Measurements from ENCODE around the gene PIP5K1C.
A peak's percentile ranks its signal among the peaks of the same experiment; 100 is the strongest.

The PIP5K1C gene

DNA sequence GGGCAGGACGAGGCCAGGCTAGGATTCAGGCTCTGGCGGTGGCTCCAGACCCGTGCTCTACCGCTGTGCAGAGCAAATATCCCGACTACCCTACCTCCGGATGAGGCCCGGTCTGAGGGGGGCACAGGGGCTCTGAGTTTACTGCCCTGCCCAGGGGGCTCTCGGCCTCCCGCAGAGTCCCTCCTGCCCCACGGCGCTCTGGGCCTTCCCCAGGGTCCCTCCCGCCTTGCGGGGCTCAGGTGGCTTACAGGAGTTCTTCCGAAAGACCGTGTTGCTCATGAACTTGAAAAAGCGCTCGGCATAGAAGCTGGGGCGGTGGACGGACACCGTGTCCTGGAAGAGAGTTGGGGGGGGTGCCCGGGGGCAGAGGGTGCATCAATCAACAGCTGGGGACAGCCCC lies 54.5 kb downstream of the PIP5K1C start:
- Histone ChIP-seq H3K36me3 (ENCODE audit: control insufficient read depth, insufficient read depth, low read length, severe bottlenecking) (peaks cover 24% of the 10 kb centered on the region), H3K9me3 (ENCODE audit: control insufficient read depth, low read length) (no peaks in the 10 kb centered on the region), H3K27me3 (replicated peaks; ENCODE audit: control insufficient read depth, insufficient read depth, low read length) (no peaks in the 10 kb centered on the region), H3K4me3 (ENCODE audit: low read length) (no peak overlapping the region), H3K4me1 (ENCODE audit: control insufficient read depth, insufficient read depth, low read length) (peaks cover 3% of the 10 kb centered on the region), H3K9ac (ENCODE audit: low read length) (no peak overlapping the region)
- no peak for DNase-seq (ENCODE audit: low read depth)

- peaks cover 24% of the 10 kb centered on the region for H3K36me3 ChIP-seq (ENCODE audit: control insufficient read depth, insufficient read depth, low read length, severe bottlenecking)
Measured at GRCh38 chr19:3645067-3645396, 55.2 kb downstream of the PIP5K1C start.

GRCh38 chr19:3644351-3645066 lies 55.8 kb downstream of the PIP5K1C start:
- Histone ChIP-seq H3K4me1 (ENCODE audit: control insufficient read depth, insufficient read depth, low read length) (peaks cover 3% of the 10 kb centered on the region), H3K36me3 (ENCODE audit: control insufficient read depth, insufficient read depth, low read length, severe bottlenecking) (peaks cover 28% of the 10 kb centered on the region), H3K27me3 (replicated peaks; ENCODE audit: control insufficient read depth, insufficient read depth, low read length) (no peaks in the 10 kb centered on the region), H3K4me3 (ENCODE audit: low read length) (no peak overlapping the region), H3K9me3 (ENCODE audit: control insufficient read depth, low read length) (no peaks in the 10 kb centered on the region), H3K9ac (ENCODE audit: low read length) (no peak overlapping the region)
- DNase-seq (ENCODE audit: low read depth), result no peak

More at GRCh38 chr19:3645067-3645396, 55.2 kb downstream of the PIP5K1C start:
- H3K27me3 ChIP-seq (replicated peaks; ENCODE audit: control insufficient read depth, insufficient read depth, low read length), result no peaks in the 10 kb centered on the region
- no peaks in the 10 kb centered on the region for H3K9me3 ChIP-seq (ENCODE audit: control insufficient read depth, low read length)
- no peak overlapping the region for H3K4me3 ChIP-seq (ENCODE audit: low read length)
- no peak overlapping the region for H3K9ac ChIP-seq (ENCODE audit: low read length)
- H3K4me1 ChIP-seq (ENCODE audit: control insufficient read depth, insufficient read depth, low read length), result peaks cover 3% of the 10 kb centered on the region
- no peak for DNase-seq (ENCODE audit: low read depth)

DNA sequence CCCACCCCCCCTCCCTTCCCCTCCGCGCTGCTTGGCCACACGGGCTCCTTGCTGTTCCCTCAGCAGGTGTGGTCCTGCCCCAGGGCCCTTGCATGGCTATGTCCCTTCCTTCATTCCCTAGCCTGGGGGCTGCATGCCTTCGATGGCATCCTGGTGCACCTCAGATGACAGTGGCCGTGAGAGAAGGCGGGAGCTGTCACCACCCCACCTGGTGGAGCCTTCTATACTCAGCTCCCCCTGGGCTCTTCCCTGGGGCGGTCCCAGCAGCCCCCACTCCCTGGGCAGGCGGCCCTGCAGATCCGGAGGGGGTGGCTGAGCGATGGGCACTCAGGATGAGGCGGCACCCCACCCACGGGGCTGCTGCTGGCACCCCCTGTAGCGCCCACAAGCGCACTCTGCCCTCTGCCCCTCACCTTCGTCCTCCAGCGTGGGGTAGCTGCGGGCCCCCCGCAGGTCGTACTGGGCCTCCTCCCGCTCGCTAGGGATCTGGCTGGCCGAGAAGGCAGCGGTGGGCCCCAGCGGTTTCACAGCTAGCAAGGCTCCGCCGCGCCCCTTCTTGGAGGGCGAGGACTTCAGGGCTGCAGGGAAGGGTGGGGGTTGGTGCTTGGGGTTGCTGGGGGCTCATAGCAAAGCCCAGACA lies 56.5 kb downstream of the PIP5K1C start:
- H3K9ac ChIP-seq (ENCODE audit: low read length), result no peak overlapping the region
- H3K36me3 ChIP-seq (ENCODE audit: control insufficient read depth, insufficient read depth, low read length, severe bottlenecking), result peaks cover 33% of the 10 kb centered on the region
- H3K27me3 ChIP-seq (replicated peaks; ENCODE audit: control insufficient read depth, insufficient read depth, low read length), result no peaks in the 10 kb centered on the region
- H3K4me3 ChIP-seq (ENCODE audit: low read length), result no peak overlapping the region
- no peaks in the 10 kb centered on the region for H3K9me3 ChIP-seq (ENCODE audit: control insufficient read depth, low read length)
- DNase-seq (ENCODE audit: low read depth), result no peak
- peaks cover 3% of the 10 kb centered on the region for H3K4me1 ChIP-seq (ENCODE audit: control insufficient read depth, insufficient read depth, low read length)

DNA sequence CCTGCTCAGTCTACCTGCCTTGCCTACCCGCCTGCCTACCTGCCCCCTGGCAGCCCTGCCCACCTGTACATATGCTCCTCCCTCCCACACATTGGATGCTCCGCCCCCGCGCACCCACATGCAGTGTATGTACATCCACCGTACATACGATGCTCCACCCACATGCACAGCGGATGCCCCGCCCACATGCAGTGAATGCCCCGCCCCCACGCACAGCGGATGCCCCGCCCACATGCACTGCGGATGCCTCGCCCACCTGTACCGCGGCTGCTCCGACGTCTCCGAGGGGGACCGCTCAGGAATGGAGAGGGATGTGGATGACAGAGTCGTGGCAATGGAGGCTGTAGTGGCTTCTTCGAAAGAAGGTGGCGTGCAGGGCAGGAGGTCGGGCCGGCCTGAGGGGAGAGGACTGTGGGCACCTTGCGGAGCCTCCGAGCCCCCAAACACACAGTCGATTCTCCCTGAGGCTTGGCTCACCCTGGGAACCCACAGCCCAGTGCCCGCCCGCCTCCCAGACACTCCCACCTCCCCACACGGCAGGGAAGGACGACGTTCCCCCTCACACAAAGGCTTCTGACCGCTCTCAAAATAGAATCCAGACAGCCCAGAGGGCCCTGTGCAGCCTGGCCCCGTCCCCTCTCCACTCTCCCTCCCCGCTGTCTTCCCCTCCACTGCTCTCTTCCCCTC lies 57.1 kb downstream of the PIP5K1C start:
- H3K4me1 ChIP-seq (ENCODE audit: control insufficient read depth, insufficient read depth, low read length), result peaks cover 3% of the 10 kb centered on the region
- no peaks in the 10 kb centered on the region for H3K9me3 ChIP-seq (ENCODE audit: control insufficient read depth, low read length)
- peak; percentile 10 for DNase-seq (ENCODE audit: low read depth)
- no peak overlapping the region for H3K9ac ChIP-seq (ENCODE audit: low read length)
- H3K27me3 ChIP-seq (replicated peaks; ENCODE audit: control insufficient read depth, insufficient read depth, low read length), result no peaks in the 10 kb centered on the region
- peaks cover 40% of the 10 kb centered on the region for H3K36me3 ChIP-seq (ENCODE audit: control insufficient read depth, insufficient read depth, low read length, severe bottlenecking)
- H3K4me3 ChIP-seq (ENCODE audit: low read length), result no peak overlapping the region

- H3K9me3 ChIP-seq (ENCODE audit: control insufficient read depth, low read length), result no peaks in the 10 kb centered on the region
- peaks cover 3% of the 10 kb centered on the region for H3K4me1 ChIP-seq (ENCODE audit: control insufficient read depth, insufficient read depth, low read length)
- H3K27me3 ChIP-seq (replicated peaks; ENCODE audit: control insufficient read depth, insufficient read depth, low read length), result no peaks in the 10 kb centered on the region
- DNase-seq (ENCODE audit: low read depth), result no peak
- peaks cover 42% of the 10 kb centered on the region for H3K36me3 ChIP-seq (ENCODE audit: control insufficient read depth, insufficient read depth, low read length, severe bottlenecking)
- H3K4me3 ChIP-seq (ENCODE audit: low read length), result no peak overlapping the region
- no peak overlapping the region for H3K9ac ChIP-seq (ENCODE audit: low read length)
Measured at GRCh38 chr19:3642296-3642695, 58.0 kb downstream of the PIP5K1C start.

DNA sequence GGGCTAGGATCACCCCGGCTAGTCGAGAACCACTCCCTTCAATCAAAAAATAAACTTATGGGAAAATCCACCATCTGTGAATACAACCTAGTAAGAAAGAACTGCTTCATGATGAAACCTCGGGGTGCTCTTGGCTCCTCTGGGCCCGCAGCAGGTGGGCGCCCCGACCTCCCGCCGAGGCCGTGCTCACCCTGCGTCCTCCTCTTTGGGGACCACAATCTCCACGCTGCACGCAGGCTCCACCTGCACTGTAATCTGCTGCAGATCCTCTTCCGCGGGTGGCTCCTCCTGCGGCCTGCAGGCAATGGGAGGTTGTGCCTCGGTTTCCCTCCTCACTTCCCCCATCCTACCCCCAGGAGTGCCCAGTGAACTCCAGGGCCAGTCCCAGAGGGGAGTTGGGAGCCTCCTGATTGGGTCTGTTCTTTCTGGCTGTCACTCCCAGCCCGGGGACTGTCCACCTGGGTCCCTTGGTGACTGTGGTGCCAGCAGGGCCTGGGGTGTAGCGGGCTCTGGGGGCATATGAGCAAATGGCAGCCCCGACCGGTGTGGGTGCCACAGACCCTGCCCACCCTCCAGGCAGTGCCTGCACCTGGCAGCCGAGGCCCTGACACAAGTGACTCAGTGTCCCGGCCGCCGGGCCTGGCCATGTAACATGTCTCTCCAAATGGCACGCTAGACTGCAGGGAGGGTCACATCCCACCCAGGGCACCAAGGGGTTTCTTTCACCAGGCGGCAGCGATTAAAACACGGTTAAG lies 58.6 kb downstream of the PIP5K1C start:
- Histone ChIP-seq H3K9ac (ENCODE audit: low read length) (no peak overlapping the region), H3K36me3 (ENCODE audit: control insufficient read depth, insufficient read depth, low read length, severe bottlenecking) (peaks cover 42% of the 10 kb centered on the region), H3K9me3 (ENCODE audit: control insufficient read depth, low read length) (no peaks in the 10 kb centered on the region), H3K4me3 (ENCODE audit: low read length) (no peak overlapping the region), H3K27me3 (replicated peaks; ENCODE audit: control insufficient read depth, insufficient read depth, low read length) (no peaks in the 10 kb centered on the region), H3K4me1 (ENCODE audit: control insufficient read depth, insufficient read depth, low read length) (peaks cover 3% of the 10 kb centered on the region)
- no peak for DNase-seq (ENCODE audit: low read depth)

GRCh38 chr19:3639479-3639878 lies 60.8 kb downstream of the PIP5K1C start:
- Histone ChIP-seq H3K4me1 (ENCODE audit: control insufficient read depth, insufficient read depth, low read length) (no peaks in the 10 kb centered on the region), H3K9ac (ENCODE audit: low read length) (no peak overlapping the region), H3K9me3 (ENCODE audit: control insufficient read depth, low read length) (no peaks in the 10 kb centered on the region), H3K36me3 (ENCODE audit: control insufficient read depth, insufficient read depth, low read length, severe bottlenecking) (peaks cover 34% of the 10 kb centered on the region), H3K27me3 (replicated peaks; ENCODE audit: control insufficient read depth, insufficient read depth, low read length) (no peaks in the 10 kb centered on the region), H3K4me3 (ENCODE audit: low read length) (no peak overlapping the region)
- no peak for DNase-seq (ENCODE audit: low read depth)

GRCh38 chr19:3638208-3639193 lies 61.8 kb downstream of the PIP5K1C start:
- Histone ChIP-seq H3K27me3 (replicated peaks; ENCODE audit: control insufficient read depth, insufficient read depth, low read length) (no peaks in the 10 kb centered on the region), H3K9me3 (ENCODE audit: control insufficient read depth, low read length) (no peaks in the 10 kb centered on the region), H3K36me3 (ENCODE audit: control insufficient read depth, insufficient read depth, low read length, severe bottlenecking) (peaks cover 34% of the 10 kb centered on the region), H3K4me3 (ENCODE audit: low read length) (no peak overlapping the region), H3K9ac (ENCODE audit: low read length) (no peak overlapping the region), H3K4me1 (ENCODE audit: control insufficient read depth, insufficient read depth, low read length) (no peaks in the 10 kb centered on the region)
- no peak for DNase-seq (ENCODE audit: low read depth)

- Histone ChIP-seq H3K9ac (ENCODE audit: low read length) (no peak overlapping the region), H3K9me3 (ENCODE audit: control insufficient read depth, low read length) (no peaks in the 10 kb centered on the region), H3K4me1 (ENCODE audit: control insufficient read depth, insufficient read depth, low read length) (no peaks in the 10 kb centered on the region), H3K27me3 (replicated peaks; ENCODE audit: control insufficient read depth, insufficient read depth, low read length) (no peaks in the 10 kb centered on the region), H3K4me3 (ENCODE audit: low read length) (no peak overlapping the region), H3K36me3 (ENCODE audit: control insufficient read depth, insufficient read depth, low read length, severe bottlenecking) (peaks cover 34% of the 10 kb centered on the region)
- DNase-seq (ENCODE audit: low read depth), result no peak
Measured at GRCh38 chr19:3637621-3638020, 62.6 kb downstream of the PIP5K1C start.

Data from adipocyte (in vitro differentiated cells).